GM12878 (cell line): ENCODE results near the gene XPO1.

Source experiments
- EP300 ChIP-seq, 2 experiments: fragments of 150-350 bp in 1 of 2; IDR thresholded peaks; 2 replicates each; pipeline ENCODE4 v1.6.1; 2011 to 2012; ENCODE audit warnings: low read depth in 2 of 2, low read length in 2 of 2, borderline replicate concordance in 1 of 2, improper control_type of control experiment in 1 of 2, inconsistent platforms in 1 of 2; ENCODE audit not compliant: control insufficient read depth in 1 of 2
- POLR2AphosphoS2 ChIP-seq: IDR thresholded peaks from 2 replicates; pipeline ENCODE4 v1.6.1; 2011; ENCODE audit warnings: low read depth, mild to moderate bottlenecking, low read length, improper control_type of control experiment, moderate library complexity
- RFX5 ChIP-seq: IDR thresholded peaks from 2 replicates; pipeline ENCODE4 v1.6.1; 2011; ENCODE audit warnings: low read depth, low read length, improper control_type of control experiment

DNA sequence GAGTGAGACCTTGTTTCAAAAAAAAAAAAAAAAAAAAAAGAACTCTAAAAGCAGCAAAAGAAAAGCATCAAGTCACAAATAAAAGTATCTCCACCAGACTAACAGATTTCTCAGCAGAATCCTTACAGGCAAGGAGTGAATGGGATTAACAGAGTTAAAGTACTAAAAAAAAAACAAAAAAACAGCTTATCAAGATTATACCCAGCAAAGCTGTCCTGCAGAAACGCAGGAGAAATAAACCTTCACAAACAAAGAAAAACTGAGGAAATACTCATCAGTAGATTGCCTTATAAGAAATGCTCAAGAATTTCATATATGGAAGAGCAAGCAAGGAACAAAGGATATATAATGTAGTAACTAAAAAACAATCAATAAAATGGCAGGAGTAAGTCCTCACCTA lies 102.9 kb downstream of the XPO1 start:
- TF ChIP-seq RFX5 (no peak), POLR2AphosphoS2 (no peak), EP300 (IDR thresholded peaks at IDR 0.05; ENCODE audit: borderline replicate concordance in 1 of 2, control insufficient read depth in 1 of 2, low read depth in 2 of 2, low read length in 2 of 2) (no peak)
